Transverse colon (tissue), 3 donors: Measurements from ENCODE around the gene DMRT1.

Source experiments
- POLR2A ChIP-seq: fragments of 450-650 bp; IDR thresholded peaks from one replicate; pipeline ENCODE4 v1.6.1; 2016; ENCODE audit warnings: antibody characterized with exemption, mild to moderate bottlenecking, moderate library complexity
- TF ChIP-seq, protein P1 (sequence below), 5 experiments: fragments of 200-600 bp in 3 of 5; fragments of 450-650 bp in 2 of 5; sonication (generic) in 3 of 5; IDR thresholded peaks; 1 replicate in 2 of 5; 2 replicates in 3 of 5; pipeline ENCODE4 v1.5.1; 2016 to 2017; ENCODE audit warnings: antibody characterized with exemption in 5 of 5, inconsistent platforms in 3 of 5, mild to moderate bottlenecking in 2 of 5, moderate library complexity in 1 of 5

DNA sequence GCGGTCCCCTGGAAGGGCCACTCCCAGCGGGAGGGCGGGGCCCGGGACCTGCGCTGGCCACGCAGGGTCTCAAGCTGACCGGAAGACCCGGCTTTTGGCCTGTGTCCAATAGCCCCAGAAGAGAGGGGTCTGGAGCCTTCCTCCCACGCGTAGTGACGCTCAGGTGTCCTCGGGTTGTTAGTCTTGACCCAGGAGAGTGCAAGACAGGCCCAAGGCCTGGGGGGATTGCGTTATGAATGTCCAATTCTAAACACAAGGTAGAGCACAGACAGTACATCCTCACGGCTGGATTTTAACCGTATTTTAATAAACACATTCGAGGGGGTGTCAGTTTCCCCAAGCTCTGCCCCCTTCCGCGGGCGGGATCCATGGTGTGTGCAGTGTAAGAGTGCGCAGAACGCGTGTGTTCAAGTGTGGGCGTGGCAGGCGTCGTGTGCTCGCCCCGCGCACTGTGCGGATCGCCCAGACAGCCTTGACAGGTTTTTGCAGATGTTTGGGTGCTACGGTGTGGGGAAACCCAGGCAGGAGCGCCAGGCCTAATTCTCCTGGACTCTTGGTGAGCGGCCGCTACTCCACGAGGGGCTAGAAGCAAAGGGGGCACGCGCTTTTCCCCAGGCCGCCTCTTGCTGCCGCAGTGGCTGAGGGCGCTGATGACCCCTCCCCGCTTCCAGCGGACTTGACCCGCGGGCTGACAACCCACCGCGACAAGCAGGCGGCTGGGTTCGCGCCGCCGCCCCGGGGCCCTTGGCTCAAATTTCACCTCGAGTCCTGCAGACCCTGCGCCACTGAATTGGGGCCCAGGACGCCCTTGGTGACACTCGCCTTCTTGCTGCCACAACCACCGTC is 128.9 kb downstream of the DMRT1 start:
- TF ChIP-seq, protein P1, sequence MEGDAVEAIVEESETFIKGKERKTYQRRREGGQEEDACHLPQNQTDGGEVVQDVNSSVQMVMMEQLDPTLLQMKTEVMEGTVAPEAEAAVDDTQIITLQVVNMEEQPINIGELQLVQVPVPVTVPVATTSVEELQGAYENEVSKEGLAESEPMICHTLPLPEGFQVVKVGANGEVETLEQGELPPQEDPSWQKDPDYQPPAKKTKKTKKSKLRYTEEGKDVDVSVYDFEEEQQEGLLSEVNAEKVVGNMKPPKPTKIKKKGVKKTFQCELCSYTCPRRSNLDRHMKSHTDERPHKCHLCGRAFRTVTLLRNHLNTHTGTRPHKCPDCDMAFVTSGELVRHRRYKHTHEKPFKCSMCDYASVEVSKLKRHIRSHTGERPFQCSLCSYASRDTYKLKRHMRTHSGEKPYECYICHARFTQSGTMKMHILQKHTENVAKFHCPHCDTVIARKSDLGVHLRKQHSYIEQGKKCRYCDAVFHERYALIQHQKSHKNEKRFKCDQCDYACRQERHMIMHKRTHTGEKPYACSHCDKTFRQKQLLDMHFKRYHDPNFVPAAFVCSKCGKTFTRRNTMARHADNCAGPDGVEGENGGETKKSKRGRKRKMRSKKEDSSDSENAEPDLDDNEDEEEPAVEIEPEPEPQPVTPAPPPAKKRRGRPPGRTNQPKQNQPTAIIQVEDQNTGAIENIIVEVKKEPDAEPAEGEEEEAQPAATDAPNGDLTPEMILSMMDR (IDR thresholded peaks at IDR 0.05), result no peak
- TF ChIP-seq POLR2A, result no peak
